ENCODE data around the gene NMUR2.

Gene NMUR2

GRCh38 chr5:152367554-152367953, 37.5 kb downstream of the NMUR2 start:
- no peak overlapping the region for H3K4me2 ChIP-seq (ENCODE audit: low read length)

GRCh38 chr5:152366716-152367115, 38.4 kb downstream of the NMUR2 start:
- no peak overlapping the region for H2AFZ ChIP-seq (ENCODE audit: low read depth, low read length)
- H3K79me2 ChIP-seq (ENCODE audit: low read length) = no peaks in the 10 kb centered on the region
- H3K27me3 ChIP-seq (ENCODE audit: low read depth, low read length) = no peaks in the 10 kb centered on the region
- no peaks in the 10 kb centered on the region for H3K9me3 ChIP-seq (ENCODE audit: insufficient read depth, low read length)
- H4K20me1 ChIP-seq (ENCODE audit: insufficient read depth, low read length) = no peaks in the 10 kb centered on the region
- H3K27ac ChIP-seq (ENCODE audit: low read length) = no peak overlapping the region
- H3K4me2 ChIP-seq (ENCODE audit: low read length) = no peak overlapping the region
- no peak overlapping the region for H3K4me3 ChIP-seq (ENCODE audit: low read length)
- H3K9ac ChIP-seq (ENCODE audit: low read length) = no peak overlapping the region
- H3K36me3 ChIP-seq (replicated peaks; ENCODE audit: low read depth, low read length) = no peaks in the 10 kb centered on the region
- no peak for TF ChIP-seq CTCF (IDR thresholded peaks at IDR 0.05; ENCODE audit: low read depth, low read length)
- no peak for TF ChIP-seq EZH2phosphoT487 (IDR thresholded peaks at IDR 0.05; ENCODE audit: low read depth)
- no peaks in the 10 kb centered on the region for H3K4me1 ChIP-seq (ENCODE audit: low read length)

More at GRCh38 chr5:152367554-152367953, 37.5 kb downstream of the NMUR2 start:
- Histone ChIP-seq H3K36me3 (replicated peaks; ENCODE audit: low read depth, low read length) (no peaks in the 10 kb centered on the region), H3K4me1 (ENCODE audit: low read length) (no peaks in the 10 kb centered on the region), H3K27ac (ENCODE audit: low read length) (no peak overlapping the region), H2AFZ (ENCODE audit: low read depth, low read length) (no peak overlapping the region), H3K9me3 (ENCODE audit: insufficient read depth, low read length) (no peaks in the 10 kb centered on the region), H3K4me3 (ENCODE audit: low read length) (no peak overlapping the region), H4K20me1 (ENCODE audit: insufficient read depth, low read length) (no peaks in the 10 kb centered on the region), H3K79me2 (ENCODE audit: low read length) (no peaks in the 10 kb centered on the region), H3K27me3 (ENCODE audit: low read depth, low read length) (no peaks in the 10 kb centered on the region), H3K9ac (ENCODE audit: low read length) (no peak overlapping the region)
- TF ChIP-seq EZH2phosphoT487 (IDR thresholded peaks at IDR 0.05; ENCODE audit: low read depth) = no peak
- no peak for TF ChIP-seq CTCF (IDR thresholded peaks at IDR 0.05; ENCODE audit: low read depth, low read length)

- Histone ChIP-seq H3K27me3 (ENCODE audit: low read depth, low read length) (no peaks in the 10 kb centered on the region), H3K9me3 (ENCODE audit: insufficient read depth, low read length) (no peaks in the 10 kb centered on the region), H3K4me1 (ENCODE audit: low read length) (no peaks in the 10 kb centered on the region), H3K79me2 (ENCODE audit: low read length) (no peaks in the 10 kb centered on the region), H3K4me2 (ENCODE audit: low read length) (no peak overlapping the region), H3K9ac (ENCODE audit: low read length) (no peak overlapping the region), H3K27ac (ENCODE audit: low read length) (no peak overlapping the region), H2AFZ (ENCODE audit: low read depth, low read length) (no peak overlapping the region), H4K20me1 (ENCODE audit: insufficient read depth, low read length) (no peaks in the 10 kb centered on the region), H3K36me3 (replicated peaks; ENCODE audit: low read depth, low read length) (no peaks in the 10 kb centered on the region), H3K4me3 (ENCODE audit: low read length) (no peak overlapping the region)
- TF ChIP-seq CTCF (IDR thresholded peaks at IDR 0.05; ENCODE audit: low read depth, low read length) = no peak
- TF ChIP-seq EZH2phosphoT487 (IDR thresholded peaks at IDR 0.05; ENCODE audit: low read depth) = no peak
Measured at GRCh38 chr5:152364899-152365298, 40.2 kb downstream of the NMUR2 start.

GRCh38 chr5:152364172-152364571, 40.9 kb downstream of the NMUR2 start:
- Histone ChIP-seq H3K9ac (ENCODE audit: low read length) (no peak overlapping the region), H3K36me3 (replicated peaks; ENCODE audit: low read depth, low read length) (no peaks in the 10 kb centered on the region), H3K79me2 (ENCODE audit: low read length) (no peaks in the 10 kb centered on the region), H3K4me2 (ENCODE audit: low read length) (no peak overlapping the region), H2AFZ (ENCODE audit: low read depth, low read length) (no peak overlapping the region), H3K9me3 (ENCODE audit: insufficient read depth, low read length) (no peaks in the 10 kb centered on the region), H3K4me1 (ENCODE audit: low read length) (no peaks in the 10 kb centered on the region), H3K4me3 (ENCODE audit: low read length) (no peak overlapping the region), H3K27me3 (ENCODE audit: low read depth, low read length) (no peaks in the 10 kb centered on the region), H4K20me1 (ENCODE audit: insufficient read depth, low read length) (no peaks in the 10 kb centered on the region), H3K27ac (ENCODE audit: low read length) (no peak overlapping the region)
- no peak for TF ChIP-seq CTCF (IDR thresholded peaks at IDR 0.05; ENCODE audit: low read depth, low read length)
- TF ChIP-seq EZH2phosphoT487 (IDR thresholded peaks at IDR 0.05; ENCODE audit: low read depth) = no peak
